Spleen (tissue), 7 donors: ENCODE measurements around the gene PROM1.

Source experiments
- POLR2A ChIP-seq, 3 donors: fragments of 450-650 bp; IDR thresholded peaks; one replicate each; pipeline ENCODE4 v1.5.1; 2017; ENCODE audit warnings: antibody characterized with exemption in 3 of 3, mild to moderate bottlenecking in 1 of 3
- TF ChIP-seq, protein P1 (sequence below), 11 experiments: fragments of 200-600 bp in 7 of 11; fragments of 450-650 bp in 4 of 11; sonication (generic) in 4 of 11; IDR thresholded peaks in 8 of 11; conservative IDR thresholded peaks in 3 of 11; 1 replicate in 7 of 11; 2 replicates in 4 of 11; pipeline versions ENCODE4 v1.4.0 to v1.8.0; 2016 to 2021; ENCODE audit warnings: antibody characterized with exemption in 11 of 11, inconsistent platforms in 4 of 11, mild to moderate bottlenecking in 1 of 11
- donor health status: DM: no; HTN: no; CAD: no; lungs with moderate emphysema.
- donor health status: DM: no; HTN: no; CAD: no.
- donor health status: DM: no; HTN: no; CAD: no.

- TF ChIP-seq, protein P1, sequence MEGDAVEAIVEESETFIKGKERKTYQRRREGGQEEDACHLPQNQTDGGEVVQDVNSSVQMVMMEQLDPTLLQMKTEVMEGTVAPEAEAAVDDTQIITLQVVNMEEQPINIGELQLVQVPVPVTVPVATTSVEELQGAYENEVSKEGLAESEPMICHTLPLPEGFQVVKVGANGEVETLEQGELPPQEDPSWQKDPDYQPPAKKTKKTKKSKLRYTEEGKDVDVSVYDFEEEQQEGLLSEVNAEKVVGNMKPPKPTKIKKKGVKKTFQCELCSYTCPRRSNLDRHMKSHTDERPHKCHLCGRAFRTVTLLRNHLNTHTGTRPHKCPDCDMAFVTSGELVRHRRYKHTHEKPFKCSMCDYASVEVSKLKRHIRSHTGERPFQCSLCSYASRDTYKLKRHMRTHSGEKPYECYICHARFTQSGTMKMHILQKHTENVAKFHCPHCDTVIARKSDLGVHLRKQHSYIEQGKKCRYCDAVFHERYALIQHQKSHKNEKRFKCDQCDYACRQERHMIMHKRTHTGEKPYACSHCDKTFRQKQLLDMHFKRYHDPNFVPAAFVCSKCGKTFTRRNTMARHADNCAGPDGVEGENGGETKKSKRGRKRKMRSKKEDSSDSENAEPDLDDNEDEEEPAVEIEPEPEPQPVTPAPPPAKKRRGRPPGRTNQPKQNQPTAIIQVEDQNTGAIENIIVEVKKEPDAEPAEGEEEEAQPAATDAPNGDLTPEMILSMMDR (IDR thresholded peaks at IDR 0.05 in 8 of 11, conservative IDR thresholded peaks at IDR 0.05 in 3 of 11) = no peak
- no peak for TF ChIP-seq POLR2A (IDR thresholded peaks at IDR 0.05)
These were observed 76.9 kb downstream of the PROM1 start for GRCh38 chr4:16006771-16007446.
